GM18511 (cell line): ENCODE results near the gene SERPINB4.

Experiments used
- ATAC-seq: cut with Tn5 transposase; IDR thresholded peaks from one replicate; pipeline ENCODE4 v1.9.1; 2021; ENCODE audit warnings: mild to moderate bottlenecking, moderate library complexity; ENCODE audit not compliant: unreplicated experiment

Gene SERPINB4

DNA sequence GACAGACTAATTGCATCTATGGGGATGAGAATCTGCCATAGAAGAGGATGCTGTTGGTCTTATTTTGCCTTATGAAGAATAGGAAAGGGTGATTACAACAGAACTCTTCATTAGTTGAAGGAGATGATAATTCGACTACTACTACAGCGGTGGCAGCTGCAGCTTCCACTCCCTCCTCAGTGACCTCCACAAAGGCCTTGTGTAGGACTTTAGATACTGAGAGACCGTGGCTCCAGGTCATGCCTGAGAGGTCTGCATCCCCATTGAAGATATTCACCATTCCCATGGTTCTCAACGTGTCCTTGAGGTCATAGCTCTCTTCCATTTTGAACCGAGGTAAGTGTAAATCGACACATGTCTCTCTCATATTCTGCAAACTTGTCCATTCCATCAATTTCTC is 6.4 kb downstream of the SERPINB4 start:
- no peak for ATAC-seq

DNA sequence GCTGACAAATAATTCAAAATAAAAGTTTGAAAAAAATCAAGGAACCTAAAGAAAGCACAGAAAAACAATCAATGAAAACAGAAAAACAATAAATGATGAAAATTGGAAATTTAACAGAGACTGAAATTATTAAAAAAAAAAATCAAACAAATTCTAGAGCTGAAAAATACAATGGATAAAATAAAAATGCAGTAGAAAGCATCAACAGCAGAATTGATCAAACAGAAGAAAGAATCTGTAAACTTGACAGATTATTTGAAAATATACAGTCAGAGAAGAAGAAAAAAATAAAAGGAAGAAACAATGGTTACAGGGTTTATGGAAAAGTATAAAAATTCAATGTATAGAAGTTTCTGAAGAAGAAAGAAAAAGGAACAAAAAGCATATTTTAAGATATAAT is 16.2 kb downstream of the SERPINB4 start:
- ATAC-seq, result no peak

DNA sequence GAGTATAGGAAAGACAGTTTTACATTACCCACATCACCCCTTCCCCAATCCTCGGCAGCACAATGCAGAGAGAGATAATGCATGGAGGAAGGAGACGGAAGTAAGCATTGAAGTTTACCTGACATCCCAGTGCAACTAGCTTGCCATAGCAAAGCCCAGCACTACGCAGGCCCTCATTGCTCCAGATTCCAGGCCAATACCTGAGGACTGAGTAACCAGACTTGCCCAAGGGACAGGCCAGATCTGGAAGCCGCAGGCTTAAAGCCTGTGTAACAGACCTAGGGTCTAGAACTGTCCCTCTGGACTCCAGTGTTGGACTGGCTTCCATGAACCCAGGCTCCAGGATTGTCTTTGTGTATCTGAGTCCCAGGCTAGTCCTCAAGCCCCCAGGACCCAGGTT is 17.6 kb downstream of the SERPINB4 start:
- no peak for ATAC-seq

DNA sequence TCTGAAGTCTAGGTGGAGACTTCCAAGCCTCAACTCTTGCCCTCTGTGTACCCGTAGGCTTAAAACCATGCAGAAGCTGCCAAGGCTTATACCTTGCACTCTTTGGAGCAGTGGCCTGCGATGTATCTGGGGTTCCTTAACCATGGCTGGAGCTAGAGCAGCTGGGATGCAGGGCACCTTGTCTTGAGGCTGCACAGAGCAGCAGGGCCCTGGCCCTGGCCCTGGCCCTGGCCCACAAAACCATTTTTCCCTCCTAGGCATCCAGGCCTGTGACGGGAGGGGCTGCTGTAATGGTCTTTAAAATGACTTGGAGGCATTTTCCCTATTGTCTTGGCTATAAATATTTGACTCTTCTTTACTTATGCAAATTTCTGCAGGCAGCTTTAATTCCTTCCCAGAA is 19.2 kb downstream of the SERPINB4 start:
- no peak for ATAC-seq

DNA sequence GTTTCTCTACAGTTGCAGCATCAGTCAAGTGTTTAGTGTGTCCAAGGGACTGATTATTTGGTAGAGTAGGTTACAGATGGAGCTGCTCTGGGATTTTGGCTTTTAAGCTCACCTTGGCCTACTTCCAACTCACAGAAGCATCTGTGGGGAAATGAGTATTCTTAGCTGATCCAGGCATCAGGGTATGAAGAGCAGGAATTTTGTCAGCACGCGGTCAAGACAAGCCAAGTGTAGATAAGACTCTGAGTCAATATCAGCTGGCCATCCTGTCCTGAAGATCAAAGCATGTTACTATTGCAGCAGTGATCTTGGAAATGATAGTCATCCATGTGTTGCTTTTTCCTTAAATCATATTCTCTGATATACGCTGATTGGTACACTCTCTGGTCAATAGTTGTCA is 24.4 kb downstream of the SERPINB4 start:
- no peak for ATAC-seq

DNA sequence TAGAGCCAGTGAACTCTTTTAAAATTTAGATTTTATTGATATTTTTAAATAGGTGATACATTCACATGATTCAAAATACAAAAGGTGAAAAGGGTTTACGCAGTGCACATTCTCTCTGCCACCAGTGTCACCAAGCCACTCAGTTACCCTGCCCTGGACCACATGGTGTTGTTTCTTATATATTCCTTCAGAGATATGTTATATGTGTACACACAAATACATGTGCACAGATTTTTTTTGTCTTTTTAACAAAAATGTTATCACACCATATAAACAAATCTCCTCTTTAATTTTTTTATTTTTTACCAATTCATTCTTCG is 26.2 kb downstream of the SERPINB4 start:
- no peak for ATAC-seq

DNA sequence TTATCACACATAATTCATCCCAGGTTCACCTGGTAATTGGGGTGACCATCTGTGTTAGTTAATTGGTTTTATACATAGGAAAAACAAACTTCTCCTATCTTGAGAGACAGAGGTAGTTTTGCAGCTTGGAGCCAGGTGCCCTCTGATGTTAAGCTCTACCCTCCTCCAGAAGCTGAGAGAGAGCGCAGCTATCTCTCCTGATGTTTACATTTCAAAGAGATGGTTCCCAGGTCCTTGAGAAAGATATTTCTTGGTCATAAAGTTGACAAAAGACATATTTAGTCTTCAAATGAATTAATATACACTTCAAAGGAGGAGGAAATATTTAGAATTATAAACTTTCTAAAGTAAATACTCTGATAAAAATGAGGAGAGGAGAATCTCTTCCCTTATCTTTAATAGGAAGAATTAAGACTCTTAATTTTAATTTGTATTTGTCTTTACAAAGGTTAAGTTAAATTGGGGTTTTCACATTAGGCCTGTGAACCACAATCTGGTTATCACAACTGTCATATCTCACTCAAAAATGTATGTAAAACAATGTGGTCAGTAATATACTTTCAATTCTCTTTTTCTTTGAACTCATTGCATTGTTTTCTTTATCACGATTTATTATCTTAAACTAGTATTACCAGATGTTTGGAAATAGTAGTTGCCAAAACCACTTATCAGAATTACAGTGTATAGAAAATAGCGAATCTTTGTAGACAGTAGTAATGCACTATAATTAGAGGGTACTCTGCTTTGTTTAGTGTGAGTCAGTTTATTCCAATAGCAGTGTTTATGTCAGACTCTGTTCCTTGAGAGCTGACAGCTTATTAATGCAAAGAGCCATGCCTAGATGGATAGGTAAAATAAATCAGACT is 26.8 kb downstream of the SERPINB4 start:
- peak; percentile 81 for ATAC-seq

DNA sequence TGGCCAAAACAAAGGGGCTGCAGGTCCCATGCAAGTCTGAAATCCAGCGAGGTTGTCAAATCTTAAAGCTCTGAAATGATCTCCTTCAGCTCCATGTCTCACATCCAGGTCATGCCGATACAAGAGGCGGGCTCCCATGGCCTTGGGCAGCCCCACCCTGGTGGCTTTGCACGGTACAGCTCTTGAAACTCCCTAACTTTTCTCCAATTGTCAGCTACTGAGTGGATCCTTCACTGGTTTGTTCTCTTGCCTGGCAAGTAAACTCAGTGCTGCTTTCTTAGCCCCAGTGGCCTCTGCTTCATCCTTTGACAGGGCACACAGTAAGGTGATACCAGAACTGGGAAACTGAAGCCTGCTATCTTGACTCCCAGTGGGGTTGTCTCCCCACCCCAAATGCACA is 30.6 kb downstream of the SERPINB4 start:
- no peak for ATAC-seq

DNA sequence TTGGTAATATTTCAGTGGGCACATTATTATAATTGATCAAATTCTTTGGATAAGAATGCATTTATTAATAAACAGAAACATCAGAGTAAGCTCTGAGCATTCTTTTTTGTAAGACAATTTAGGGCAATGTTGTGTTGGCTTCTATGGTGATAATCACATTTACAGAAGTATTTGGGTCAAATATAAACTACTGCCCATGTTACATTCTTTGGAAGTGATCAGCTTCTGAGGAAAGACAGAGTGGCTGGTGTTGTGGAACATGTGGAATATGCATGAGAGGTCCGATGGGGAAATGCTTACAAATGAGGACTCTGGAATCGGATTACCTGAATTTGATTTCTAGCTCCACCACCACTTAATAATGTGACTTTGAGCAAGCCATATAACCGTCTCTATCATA is 37.5 kb downstream of the SERPINB4 start:
- no peak for ATAC-seq

DNA sequence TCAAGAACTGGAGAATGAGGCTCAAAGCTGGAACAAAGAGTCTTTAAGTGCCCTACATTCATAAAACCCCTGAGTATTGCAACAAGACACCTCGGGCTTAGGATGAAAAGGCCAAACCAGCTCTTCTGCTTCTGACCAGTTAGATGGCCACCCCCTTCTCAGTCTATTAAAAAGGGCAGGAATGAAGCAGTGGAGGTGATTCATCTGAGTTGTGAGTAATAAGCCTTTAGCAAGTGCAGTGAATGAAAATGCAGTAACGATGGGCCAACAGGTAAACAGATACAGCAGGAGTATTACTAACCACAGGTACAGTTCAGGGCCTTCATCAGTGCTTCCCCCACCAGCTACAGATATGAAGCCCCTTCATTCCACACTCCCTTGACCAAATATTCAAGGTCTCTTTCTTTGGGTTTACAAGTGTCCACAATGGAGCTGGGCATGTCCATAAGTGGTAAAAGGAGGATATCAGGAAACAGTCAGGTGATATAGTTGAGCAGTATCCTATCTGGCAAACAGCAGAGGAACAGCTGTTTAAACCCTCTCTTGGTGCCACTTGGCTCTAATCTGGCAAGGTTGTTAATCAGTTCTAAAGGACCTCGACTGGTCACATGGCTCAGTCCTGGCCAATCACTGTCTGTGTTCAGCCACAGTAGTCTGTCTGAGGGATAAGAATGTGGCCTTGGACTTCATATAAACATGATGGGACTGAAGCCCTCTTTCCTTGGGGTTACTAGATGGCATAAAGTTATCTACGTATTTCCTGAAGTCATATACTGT is 39.1 kb downstream of the SERPINB4 start:
- no peak for ATAC-seq

DNA sequence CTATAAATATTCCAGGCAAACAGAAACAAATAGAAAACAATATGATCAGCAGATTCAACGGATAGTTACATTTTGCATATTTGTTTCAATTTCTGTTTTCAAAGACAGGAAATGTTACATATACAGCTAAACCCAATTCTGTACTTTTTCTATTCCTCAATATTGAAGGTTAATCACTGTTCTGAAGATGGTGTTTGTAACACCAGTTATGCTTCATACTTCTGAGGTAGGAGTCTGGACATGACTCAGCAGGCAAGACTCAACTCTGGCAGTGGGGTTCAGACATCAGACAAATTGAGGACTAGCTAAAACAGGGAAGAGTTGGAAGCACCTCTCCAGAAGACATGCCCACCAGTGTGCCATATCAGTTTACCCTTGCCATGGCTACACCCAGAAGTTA is 40.3 kb downstream of the SERPINB4 start:
- peak; percentile 98 for ATAC-seq

DNA sequence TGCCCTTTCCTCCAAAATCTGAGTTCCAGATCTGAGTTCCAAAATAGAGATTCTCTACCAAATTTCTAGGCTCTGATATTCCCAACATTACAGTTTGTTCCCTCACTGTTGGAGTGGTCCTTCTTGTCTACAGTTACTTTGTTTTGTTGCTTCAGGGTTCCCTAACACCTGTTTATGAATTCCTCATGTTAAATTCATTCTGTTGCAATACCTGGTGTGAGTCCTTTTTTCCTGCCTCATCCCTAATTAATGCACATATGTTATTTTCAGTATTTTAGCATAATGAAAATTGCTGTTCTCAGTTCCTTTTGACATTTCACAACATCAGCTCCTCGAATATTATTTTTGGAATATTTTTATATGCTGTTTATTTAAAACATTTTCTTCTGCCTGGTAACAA is 40.7 kb downstream of the SERPINB4 start:
- ATAC-seq, result no peak

DNA sequence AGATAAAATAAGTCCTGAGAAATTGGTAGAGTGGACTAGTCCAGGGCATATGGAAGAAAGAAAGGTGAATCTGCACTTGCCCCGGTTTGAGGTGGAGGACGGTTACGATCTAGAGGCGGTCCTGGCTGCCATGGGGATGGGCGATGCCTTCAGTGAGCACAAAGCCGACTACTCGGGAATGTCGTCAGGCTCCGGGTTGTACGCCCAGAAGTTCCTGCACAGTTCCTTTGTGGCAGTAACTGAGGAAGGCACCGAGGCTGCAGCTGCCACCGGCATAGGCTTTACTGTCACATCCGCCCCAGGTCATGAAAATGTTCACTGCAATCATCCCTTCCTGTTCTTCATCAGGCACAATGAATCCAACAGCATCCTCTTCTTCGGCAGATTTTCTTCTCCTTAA is 47.1 kb downstream of the SERPINB4 start:
- ATAC-seq, result no peak

DNA sequence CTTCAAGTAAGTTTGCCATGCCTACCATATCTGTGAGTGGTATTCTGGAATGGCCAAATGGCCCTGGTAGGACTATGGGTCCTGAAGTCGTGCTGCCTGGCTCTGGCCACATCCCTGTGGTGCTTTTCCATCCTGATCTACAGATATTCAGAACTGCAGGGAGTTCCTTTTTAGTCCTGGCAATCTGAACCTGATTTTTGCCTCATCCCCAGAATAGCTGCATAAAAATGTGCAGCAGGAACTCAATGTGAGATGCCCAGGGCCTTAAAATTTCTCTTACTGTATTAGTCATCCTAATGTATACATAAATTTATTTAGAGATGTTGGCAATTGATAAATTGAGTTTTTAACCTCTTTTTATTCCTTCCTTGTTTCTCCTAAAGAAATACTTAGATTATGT is 51.6 kb downstream of the SERPINB4 start:
- ATAC-seq, result no peak

DNA sequence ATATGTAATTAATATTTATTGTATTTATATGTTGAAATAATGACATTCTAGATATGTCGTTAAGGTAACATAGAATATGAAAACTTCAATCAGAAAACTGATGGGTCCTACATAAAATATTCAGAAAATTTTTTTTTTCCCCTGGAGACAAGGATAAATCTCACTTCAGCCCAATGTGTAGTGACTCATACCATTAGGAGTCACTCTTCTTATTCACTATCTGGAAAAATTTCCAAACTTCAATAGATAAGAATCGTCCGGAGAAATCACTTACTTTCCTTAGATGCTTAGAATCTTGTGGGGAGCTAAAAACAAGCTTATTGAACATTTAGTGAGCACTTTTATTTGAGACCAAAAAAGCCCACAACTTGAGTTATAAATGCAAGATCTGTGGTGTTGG is 52.3 kb downstream of the SERPINB4 start:
- ATAC-seq, result no peak

DNA sequence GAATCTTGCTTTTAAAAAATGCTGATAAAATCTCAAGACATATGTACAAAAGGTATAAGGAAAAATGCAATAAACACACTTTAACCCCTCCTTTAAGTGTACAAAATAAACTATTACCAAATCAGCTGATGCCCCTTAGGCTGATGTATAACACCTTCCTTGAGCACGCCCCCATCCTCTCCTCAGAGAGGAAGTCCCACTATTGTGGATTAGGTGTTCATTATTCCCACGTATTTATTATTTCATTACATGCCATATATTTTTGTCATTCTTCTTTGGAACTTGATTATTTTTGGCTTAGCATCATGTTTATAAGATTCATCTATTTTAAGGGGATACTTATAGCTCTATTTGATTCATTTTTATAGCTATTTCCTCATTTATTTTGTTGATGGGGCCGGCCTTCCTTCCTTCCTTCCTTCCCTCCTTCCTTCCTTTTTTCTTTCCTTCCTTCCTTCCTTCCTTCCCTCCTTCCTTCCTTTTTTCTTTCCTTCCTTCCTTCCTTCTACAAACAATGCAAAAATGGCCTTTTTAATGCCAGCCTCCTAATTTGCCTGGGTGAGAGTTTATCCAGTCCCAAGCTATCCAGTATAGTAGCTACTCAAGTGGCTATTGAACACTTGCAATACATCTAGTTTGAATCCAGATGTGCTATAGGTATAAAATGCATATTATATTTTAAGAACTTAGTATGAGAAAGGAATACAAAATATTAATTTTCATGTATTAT is 52.9 kb downstream of the SERPINB4 start:
- ATAC-seq, result no peak

DNA sequence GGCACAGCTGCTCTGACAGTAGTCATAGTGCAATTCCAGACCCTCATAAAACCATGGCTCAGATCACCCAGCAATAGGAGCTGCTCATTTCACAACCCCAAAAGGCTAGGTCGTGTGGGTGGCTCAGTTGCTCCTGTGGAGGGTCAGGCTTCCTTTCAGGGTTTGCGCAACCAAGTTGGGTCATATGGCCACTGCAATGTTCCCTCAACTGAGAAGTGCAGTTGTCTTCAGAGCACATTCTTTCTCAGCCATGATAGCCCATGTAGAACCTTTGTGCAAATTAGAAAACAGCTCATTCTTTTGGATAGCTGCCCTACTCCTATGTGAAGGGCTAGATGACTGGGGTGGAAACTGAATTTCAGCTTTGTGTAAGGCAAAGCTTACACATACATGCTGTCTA is 53.7 kb downstream of the SERPINB4 start:
- ATAC-seq, result no peak

DNA sequence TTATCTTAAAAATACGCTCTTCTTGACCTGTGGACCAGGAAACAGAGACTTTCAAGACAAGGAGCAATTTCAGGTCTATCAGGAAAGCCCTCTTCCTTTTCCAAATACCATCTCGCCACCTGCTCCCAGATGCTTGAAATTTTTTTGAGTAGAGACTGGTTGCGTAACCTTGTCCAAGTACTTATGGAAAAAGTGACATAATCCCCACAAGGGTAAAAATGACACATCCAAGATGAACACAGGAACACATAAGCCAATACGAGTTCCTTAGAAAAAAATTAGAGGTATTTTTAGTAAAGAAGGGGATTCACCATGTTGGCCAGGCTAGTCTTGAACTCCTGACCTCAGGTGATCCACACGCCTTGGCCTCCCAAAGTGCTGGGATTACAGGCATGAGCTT is 55.1 kb downstream of the SERPINB4 start:
- ATAC-seq, result no peak
